ENCODE results near the gene ZNF385A. TPM values are rescaled to one million over a fixed set of nuclear protein-coding genes. Genes with fewer than 3 reads are reported as not detected.

Gene ZNF385A
- total RNA-seq, 1 donor from 2014 or later = 15.6 TPM

- Mint-ChIP-seq H3K4me3 (ENCODE audit: low read depth) (peak overlapping the region; percentile 5), H3K9me3 (ENCODE audit: low read depth) (no peaks in the 10 kb centered on the region), H3K27me3 (no peaks in the 10 kb centered on the region), H3K27ac (peak overlapping the region; percentile 63), H3K4me1 (ENCODE audit: low read depth) (peaks cover 45% of the 10 kb centered on the region), H3K36me3 (ENCODE audit: insufficient read depth) (peaks cover 14% of the 10 kb centered on the region)
- TF ChIP-seq CTCF (IDR thresholded peaks at IDR 0.05; ENCODE audit: unreplicated experiment) = no peak
- DNase-seq (ENCODE audit: low spot score, unreplicated experiment) = no peak
Observed at GRCh38 chr12:54337280-54337842, 47.2 kb downstream of the ZNF385A start.

- Mint-ChIP-seq H3K27me3 (no peaks in the 10 kb centered on the region), H3K27ac (no peak overlapping the region), H3K4me1 (ENCODE audit: low read depth) (peaks cover 35% of the 10 kb centered on the region), H3K36me3 (ENCODE audit: insufficient read depth) (peaks cover 2% of the 10 kb centered on the region), H3K4me3 (ENCODE audit: low read depth) (no peak overlapping the region), H3K9me3 (ENCODE audit: low read depth) (no peaks in the 10 kb centered on the region)
- DNase-seq (ENCODE audit: low spot score, unreplicated experiment) = no peak
- TF ChIP-seq CTCF (IDR thresholded peaks at IDR 0.05; ENCODE audit: unreplicated experiment) = no peak
Observed at GRCh38 chr12:54333420-54334034, 51.0 kb downstream of the ZNF385A start.

DNA sequence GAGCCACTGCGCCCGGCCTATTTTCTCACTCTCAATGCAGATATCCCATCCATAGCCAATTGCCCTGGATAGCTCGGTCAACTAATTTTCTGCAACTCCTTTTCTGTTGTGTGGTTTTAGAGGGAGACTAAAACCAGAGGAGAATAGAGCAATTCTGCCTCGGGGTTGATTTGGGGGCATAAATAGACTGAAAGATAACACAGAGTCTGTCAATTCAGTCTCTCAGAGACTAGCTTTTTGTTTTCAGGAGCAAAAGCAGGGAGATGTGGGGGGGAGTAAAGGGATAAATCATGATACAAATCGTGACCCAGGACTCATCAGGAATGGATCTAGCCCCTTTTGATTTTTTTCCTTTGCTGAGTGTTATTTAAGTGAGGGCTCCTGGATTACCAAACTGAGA, 53.1 kb downstream of the ZNF385A start:
- H3K36me3 Mint-ChIP-seq (ENCODE audit: insufficient read depth) = peaks cover 2% of the 10 kb centered on the region
- H3K9me3 Mint-ChIP-seq (ENCODE audit: low read depth) = no peaks in the 10 kb centered on the region
- H3K27me3 Mint-ChIP-seq = no peaks in the 10 kb centered on the region
- TF ChIP-seq CTCF (IDR thresholded peaks at IDR 0.05; ENCODE audit: unreplicated experiment) = no peak
- peaks cover 16% of the 10 kb centered on the region for H3K4me1 Mint-ChIP-seq (ENCODE audit: low read depth)
- H3K27ac Mint-ChIP-seq = no peak overlapping the region
- H3K4me3 Mint-ChIP-seq (ENCODE audit: low read depth) = no peak overlapping the region
- no peak for DNase-seq (ENCODE audit: low spot score, unreplicated experiment)

DNA sequence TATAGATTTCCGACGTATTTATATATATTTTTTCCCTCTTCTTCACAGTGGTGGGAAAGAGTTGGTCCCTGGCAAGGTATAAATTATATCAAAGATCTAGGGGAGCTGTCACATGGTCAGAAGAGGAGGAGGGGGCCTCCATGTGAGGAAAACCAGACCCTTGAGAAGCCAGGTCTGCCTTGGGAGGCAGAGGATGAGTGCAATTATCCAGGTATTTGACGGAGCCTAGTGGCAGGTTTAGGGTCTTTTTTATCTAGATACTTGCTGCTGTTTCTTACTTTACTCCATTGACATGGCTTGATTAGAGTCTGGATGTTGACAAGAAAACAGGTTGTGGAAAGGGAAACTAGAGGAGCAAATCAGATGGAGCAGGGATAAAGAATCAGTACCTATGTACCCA, 54.1 kb downstream of the ZNF385A start:
- H3K4me1 Mint-ChIP-seq (ENCODE audit: low read depth) = peaks cover 20% of the 10 kb centered on the region
- DNase-seq (ENCODE audit: low spot score, unreplicated experiment) = no peak
- no peaks in the 10 kb centered on the region for H3K27me3 Mint-ChIP-seq
- H3K4me3 Mint-ChIP-seq (ENCODE audit: low read depth) = no peak overlapping the region
- H3K36me3 Mint-ChIP-seq (ENCODE audit: insufficient read depth) = peaks cover 2% of the 10 kb centered on the region
- TF ChIP-seq CTCF (IDR thresholded peaks at IDR 0.05; ENCODE audit: unreplicated experiment) = no peak
- peak overlapping the region; percentile 12 for H3K27ac Mint-ChIP-seq
- no peaks in the 10 kb centered on the region for H3K9me3 Mint-ChIP-seq (ENCODE audit: low read depth)

GRCh38 chr12:54329759-54330158, 54.8 kb downstream of the ZNF385A start:
- H3K27ac Mint-ChIP-seq = peak overlapping the region; percentile 42
- H3K9me3 Mint-ChIP-seq (ENCODE audit: low read depth) = no peaks in the 10 kb centered on the region
- H3K4me3 Mint-ChIP-seq (ENCODE audit: low read depth) = no peak overlapping the region
- H3K27me3 Mint-ChIP-seq = no peaks in the 10 kb centered on the region
- H3K36me3 Mint-ChIP-seq (ENCODE audit: insufficient read depth) = peaks cover 2% of the 10 kb centered on the region
- DNase-seq (ENCODE audit: low spot score, unreplicated experiment) = no peak
- H3K4me1 Mint-ChIP-seq (ENCODE audit: low read depth) = peaks cover 24% of the 10 kb centered on the region
- TF ChIP-seq CTCF (IDR thresholded peaks at IDR 0.05; ENCODE audit: unreplicated experiment) = no peak
